ENCODE measurements around the gene TKT.
A peak's percentile ranks its signal among the peaks of the same experiment; 100 is the strongest.

The TKT gene

DNA sequence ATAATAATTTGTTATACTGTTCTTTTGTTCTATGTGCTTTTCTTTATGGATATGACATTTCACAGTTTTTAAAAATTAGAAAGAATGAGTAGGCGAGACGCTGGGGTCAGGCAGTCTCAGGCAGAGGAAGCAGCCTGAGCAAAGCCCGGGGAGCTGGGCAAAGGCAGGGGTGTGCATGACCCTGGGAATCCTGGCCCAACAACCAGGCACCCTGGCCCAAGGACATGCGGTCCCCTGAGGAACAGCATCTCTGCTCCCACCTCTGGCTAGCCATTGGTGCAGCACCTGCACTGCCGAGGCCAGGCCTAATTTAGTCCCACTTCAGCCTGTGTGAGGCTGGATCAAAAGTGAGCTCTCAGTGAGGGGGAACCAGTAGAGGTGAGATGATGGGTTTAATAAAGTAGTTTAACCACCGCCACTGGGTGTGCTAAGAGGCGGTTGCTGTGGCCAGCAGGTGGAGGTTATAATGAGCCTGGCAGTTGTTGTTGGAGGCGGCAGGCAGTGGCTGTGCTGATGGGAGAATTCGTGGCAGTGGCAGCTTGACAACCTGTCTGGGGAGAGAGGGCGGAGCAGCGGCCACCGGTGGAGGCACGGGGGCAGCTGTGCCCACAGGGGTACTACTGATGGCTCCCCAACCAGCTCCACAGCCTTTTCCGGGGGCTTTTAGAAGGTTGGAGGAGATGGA is 53.3 kb downstream of the TKT start:
- no peak overlapping the region for H3K4me3 ChIP-seq (ENCODE audit: low read depth, low read length)
- no peak for DNase-seq (ENCODE audit: low read depth)
- in situ Hi-C loops (cut with HindIII; ENCODE audit: low sequenced_read_pairs) = no loop called here
- TF ChIP-seq, protein P1, sequence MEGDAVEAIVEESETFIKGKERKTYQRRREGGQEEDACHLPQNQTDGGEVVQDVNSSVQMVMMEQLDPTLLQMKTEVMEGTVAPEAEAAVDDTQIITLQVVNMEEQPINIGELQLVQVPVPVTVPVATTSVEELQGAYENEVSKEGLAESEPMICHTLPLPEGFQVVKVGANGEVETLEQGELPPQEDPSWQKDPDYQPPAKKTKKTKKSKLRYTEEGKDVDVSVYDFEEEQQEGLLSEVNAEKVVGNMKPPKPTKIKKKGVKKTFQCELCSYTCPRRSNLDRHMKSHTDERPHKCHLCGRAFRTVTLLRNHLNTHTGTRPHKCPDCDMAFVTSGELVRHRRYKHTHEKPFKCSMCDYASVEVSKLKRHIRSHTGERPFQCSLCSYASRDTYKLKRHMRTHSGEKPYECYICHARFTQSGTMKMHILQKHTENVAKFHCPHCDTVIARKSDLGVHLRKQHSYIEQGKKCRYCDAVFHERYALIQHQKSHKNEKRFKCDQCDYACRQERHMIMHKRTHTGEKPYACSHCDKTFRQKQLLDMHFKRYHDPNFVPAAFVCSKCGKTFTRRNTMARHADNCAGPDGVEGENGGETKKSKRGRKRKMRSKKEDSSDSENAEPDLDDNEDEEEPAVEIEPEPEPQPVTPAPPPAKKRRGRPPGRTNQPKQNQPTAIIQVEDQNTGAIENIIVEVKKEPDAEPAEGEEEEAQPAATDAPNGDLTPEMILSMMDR (IDR thresholded peaks at IDR 0.05; ENCODE audit: low read depth, low read length, missing control alignments) = no peak

GRCh38 chr3:53200501-53201498 is 55.0 kb downstream of the TKT start:
- no peak for DNase-seq (ENCODE audit: low read depth)
- TF ChIP-seq, protein P1 (IDR thresholded peaks at IDR 0.05; ENCODE audit: low read depth, low read length, missing control alignments) = no peak
- no peak overlapping the region for H3K4me3 ChIP-seq (ENCODE audit: low read depth, low read length)
- in situ Hi-C loops (cut with HindIII; ENCODE audit: low sequenced_read_pairs) = no loop called here

DNA sequence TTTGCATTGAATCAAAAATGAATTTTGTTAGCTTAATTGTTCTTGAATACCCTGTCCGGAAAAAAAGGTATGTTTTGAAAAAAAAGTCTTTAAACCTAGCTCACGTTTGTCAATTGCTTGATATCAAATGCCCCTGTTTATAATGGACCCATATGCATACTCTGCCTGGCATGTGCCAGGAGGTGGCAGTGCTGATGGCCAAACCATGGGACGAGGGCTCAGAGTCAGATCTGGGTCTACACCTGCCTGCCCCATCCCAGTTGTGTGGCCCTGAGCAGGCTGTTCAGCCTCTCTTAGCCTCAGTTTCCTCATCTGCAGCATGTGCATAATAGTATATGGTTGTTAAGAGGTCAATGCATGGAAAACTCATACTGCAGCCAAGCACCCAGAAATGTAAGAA is 56.0 kb downstream of the TKT start:
- DNase-seq (ENCODE audit: low read depth) = no peak
- in situ Hi-C loops (cut with HindIII; ENCODE audit: low sequenced_read_pairs) = no loop called here
- TF ChIP-seq, protein P1 (IDR thresholded peaks at IDR 0.05; ENCODE audit: low read depth, low read length, missing control alignments) = no peak
- H3K4me3 ChIP-seq (ENCODE audit: low read depth, low read length) = no peak overlapping the region

DNA sequence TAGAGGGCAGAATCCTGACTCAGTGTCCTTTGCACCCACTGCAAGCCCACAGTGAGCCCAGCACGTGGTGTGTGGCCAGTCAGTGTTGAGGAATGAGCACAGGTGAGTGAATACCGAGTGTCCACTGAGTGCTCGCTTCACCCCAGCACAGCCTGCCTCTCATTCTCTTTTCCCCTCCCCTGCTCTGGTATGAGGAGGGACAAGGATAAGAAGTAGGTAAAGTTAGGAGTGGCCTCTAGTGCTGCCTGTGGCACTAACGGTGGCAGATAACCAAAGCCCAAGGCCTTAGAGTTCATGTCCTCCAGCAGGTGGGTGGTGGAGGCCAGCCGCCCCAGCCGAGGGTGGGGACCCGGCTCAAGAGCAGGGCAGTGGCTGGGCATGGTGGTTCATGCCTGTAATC is 56.8 kb downstream of the TKT start:
- H3K4me3 ChIP-seq (ENCODE audit: low read depth, low read length) = no peak overlapping the region
- TF ChIP-seq, protein P1 (IDR thresholded peaks at IDR 0.05; ENCODE audit: low read depth, low read length, missing control alignments) = no peak
- DNase-seq (ENCODE audit: low read depth) = no peak
- in situ Hi-C loops (cut with HindIII; ENCODE audit: low sequenced_read_pairs) = no loop called here

DNA sequence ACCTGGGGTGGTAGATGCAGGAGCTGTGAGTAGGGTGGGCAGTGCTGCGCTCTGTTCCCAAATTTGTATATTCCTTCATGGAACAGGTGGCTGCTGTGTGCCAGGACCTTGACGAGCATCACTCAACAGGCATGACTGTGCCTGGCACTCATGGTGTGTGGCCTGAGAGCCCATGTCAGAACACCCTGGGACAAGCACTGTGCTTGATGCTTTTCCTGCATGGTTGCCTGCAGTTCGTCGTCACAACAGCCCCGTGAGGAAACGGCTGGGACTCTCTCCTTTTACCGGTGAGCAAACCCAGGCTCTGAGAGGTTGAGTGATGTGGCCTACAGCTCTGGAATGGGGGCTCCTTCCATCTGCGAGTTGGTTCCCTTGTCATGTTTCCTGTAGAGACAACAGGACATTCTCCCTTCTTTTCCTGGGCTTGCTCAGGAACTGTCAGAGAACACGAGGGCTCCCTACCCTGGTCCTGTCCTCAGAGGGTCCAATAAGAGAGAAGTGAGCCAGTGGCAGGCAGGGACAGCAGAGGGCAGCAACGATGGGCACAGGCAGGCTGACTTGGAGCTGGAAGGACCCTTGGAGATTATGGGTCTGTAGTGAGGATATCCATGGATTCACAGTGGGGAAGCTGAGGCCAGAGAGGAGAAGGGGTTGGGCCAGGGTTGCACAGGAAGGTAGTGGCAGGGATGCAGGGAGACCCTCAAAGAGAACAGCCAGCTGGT is 57.4 kb downstream of the TKT start:
- H3K4me3 ChIP-seq (ENCODE audit: low read depth, low read length) = no peak overlapping the region
- DNase-seq (ENCODE audit: low read depth) = no peak
- in situ Hi-C loops (cut with HindIII; ENCODE audit: low sequenced_read_pairs) = no loop called here
- TF ChIP-seq, protein P1 (IDR thresholded peaks at IDR 0.05; ENCODE audit: low read depth, low read length, missing control alignments) = peak; percentile 10

Data from astrocyte of the cerebellum (primary cell).